WTC11 (cell line): ENCODE data around the gene CAMTA1. TPM values are rescaled to one million over a fixed set of nuclear protein-coding genes. Genes with fewer than 3 reads are reported as not detected.

Experiments
- ATAC-seq: fragments of 200-7000 bp; cut with Tn5 transposase; 2 replicates; pipeline ENCODE4 v1.10.0; 2021; ENCODE audit warnings: mild to moderate bottlenecking, moderate library complexity
- CTCF ChIA-PET: fragments of 300-600 bp; sonication (Branson Sonifier 250); formaldehyde crosslinking; loops from one replicate; lab custom pipeline; 2021; ENCODE audit warnings: antibody characterized with exemption; lab: Charles Lee
- POLR2A ChIA-PET: fragments of 350-600 bp; sonication (Branson Sonifier 250); formaldehyde crosslinking; loops from one replicate; lab custom pipeline; 2021; ENCODE audit warnings: antibody characterized with exemption; lab: Charles Lee
- DNase-seq: peaks from one replicate; pipeline ENCODE4 v3.0.0; 2021; ENCODE audit warnings: low spot score
- H3K27ac Mint-ChIP-seq: 2 replicates; pipeline ENCODE4 v1.8.0; 2021; ENCODE audit warnings: mixed read lengths
- H3K27me3 Mint-ChIP-seq: 2 replicates; pipeline ENCODE4 v1.8.0; 2021; ENCODE audit warnings: low read depth, mild to moderate bottlenecking, moderate library complexity, mixed read lengths
- H3K36me3 Mint-ChIP-seq: 2 replicates; pipeline ENCODE4 v1.8.0; 2021; ENCODE audit warnings: mixed read lengths
- H3K4me1 Mint-ChIP-seq: 2 replicates; pipeline ENCODE4 v1.8.0; 2022; ENCODE audit warnings: mixed read lengths
- H3K4me3 Mint-ChIP-seq: 2 replicates; pipeline ENCODE4 v1.8.0; 2021; ENCODE audit warnings: mild to moderate bottlenecking, moderate library complexity, mixed read lengths
- H3K9me3 Mint-ChIP-seq: 2 replicates; pipeline ENCODE4 v1.8.0; 2021; ENCODE audit warnings: mixed read lengths
- ATF1 ChIP-seq: sonication (generic); formaldehyde crosslinking; IDR thresholded peaks from 2 replicates; pipeline ENCODE4 v1.8.1; 2023; ENCODE audit warnings: mild to moderate bottlenecking, moderate library complexity, missing genetic modification reagents
- ATF3 ChIP-seq: sonication (generic); formaldehyde crosslinking; conservative IDR thresholded peaks from 2 replicates; pipeline ENCODE4 v1.8.1; 2022; ENCODE audit warnings: mild to moderate bottlenecking, missing genetic modification reagents
- CDX4 ChIP-seq: fragments of 250-450 bp; sonication (Bioruptor Pico); IDR thresholded peaks from 2 replicates; pipeline ENCODE4 v1.9.0; 2021; ENCODE audit warnings: moderate library complexity, mild to moderate bottlenecking, inconsistent platforms, borderline replicate concordance
- CREM ChIP-seq: sonication (generic); formaldehyde crosslinking; IDR thresholded peaks from 2 replicates; pipeline ENCODE4 v1.8.1; 2022; ENCODE audit warnings: mild to moderate bottlenecking, missing genetic modification reagents, moderate library complexity
- E2F1 ChIP-seq: sonication (generic); formaldehyde crosslinking; IDR thresholded peaks from 2 replicates; pipeline ENCODE4 v1.8.0; 2022; ENCODE audit warnings: mild to moderate bottlenecking, missing genetic modification reagents
- HMGA2 ChIP-seq: fragments of 250-450 bp; sonication (Bioruptor Pico); IDR thresholded peaks from 2 replicates; pipeline ENCODE4 v1.4.0; 2021; ENCODE audit warnings: mild to moderate bottlenecking, moderate library complexity
- JUN ChIP-seq: sonication (generic); formaldehyde crosslinking; IDR thresholded peaks from 2 replicates; pipeline ENCODE4 v1.8.0; 2023; ENCODE audit warnings: mild to moderate bottlenecking, missing genetic modification reagents
- KAT7 ChIP-seq: sonication (generic); formaldehyde crosslinking; IDR thresholded peaks from 2 replicates; pipeline ENCODE4 v1.8.1; 2023; ENCODE audit warnings: missing genetic modification reagents, mild to moderate bottlenecking, borderline replicate concordance
- MLX ChIP-seq: sonication (generic); formaldehyde crosslinking; IDR thresholded peaks from 2 replicates; pipeline ENCODE4 v1.8.1; 2023; ENCODE audit warnings: mild to moderate bottlenecking, missing genetic modification reagents, moderate library complexity
- NFYB ChIP-seq: sonication (generic); formaldehyde crosslinking; conservative IDR thresholded peaks from 2 replicates; pipeline ENCODE4 v1.8.0; 2022; ENCODE audit warnings: low read depth, missing genetic modification reagents
- NR3C1 ChIP-seq: sonication (generic); formaldehyde crosslinking; conservative IDR thresholded peaks from 2 replicates; pipeline ENCODE4 v1.8.1; 2023; ENCODE audit warnings: low read depth, mild to moderate bottlenecking, missing genetic modification reagents
- PRRX2 ChIP-seq: fragments of 250-450 bp; sonication (Bioruptor Pico); IDR thresholded peaks from 2 replicates; pipeline ENCODE4 v1.8.0; 2021; ENCODE audit warnings: mild to moderate bottlenecking
- TEAD1 ChIP-seq: sonication (generic); formaldehyde crosslinking; IDR thresholded peaks from 2 replicates; pipeline ENCODE4 v1.8.0; 2022; ENCODE audit warnings: mild to moderate bottlenecking, missing genetic modification reagents
- TEAD4 ChIP-seq: sonication (generic); formaldehyde crosslinking; IDR thresholded peaks from 2 replicates; pipeline ENCODE4 v1.8.0; 2022; ENCODE audit warnings: mild to moderate bottlenecking, missing genetic modification reagents
- ZMAT4 ChIP-seq: fragments of 250-450 bp; sonication (Bioruptor Pico); IDR thresholded peaks from 2 replicates; pipeline ENCODE4 v1.9.0; 2021; ENCODE audit warnings: mild to moderate bottlenecking
- ZNF232 ChIP-seq: sonication (generic); formaldehyde crosslinking; IDR thresholded peaks from 2 replicates; pipeline ENCODE4 v1.8.0; 2022; ENCODE audit warnings: mild to moderate bottlenecking, missing genetic modification reagents
- ZNF263 ChIP-seq: sonication (generic); formaldehyde crosslinking; IDR thresholded peaks from 2 replicates; pipeline ENCODE4 v1.8.1; 2022; ENCODE audit warnings: low read depth, mild to moderate bottlenecking, moderate library complexity, missing genetic modification reagents
- ZNF423 ChIP-seq: fragments of 250-450 bp; sonication (Bioruptor Pico); IDR thresholded peaks from 2 replicates; pipeline ENCODE4 v2.1.2; 2022; ENCODE audit warnings: mild to moderate bottlenecking, moderate library complexity
- ZSCAN18 ChIP-seq: fragments of 250-450 bp; sonication (Bioruptor Pico); IDR thresholded peaks from 2 replicates; pipeline ENCODE4 v2.1.2; 2022; ENCODE audit warnings: mild to moderate bottlenecking, moderate library complexity
- total RNA-seq: library from RNA; stranded (reverse); gene quantifications from 3 replicates; pipeline ENCODE4 v1.2.3, GENCODE V29; 2021
- TF ChIP-seq, protein P1 (sequence below): fragments of 250-450 bp; sonication (Bioruptor Pico); IDR thresholded peaks from 2 replicates; pipeline ENCODE4 v1.9.0; 2021; ENCODE audit warnings: mild to moderate bottlenecking, borderline replicate concordance
- TF ChIP-seq, protein P2 (sequence below): sonication (generic); formaldehyde crosslinking; IDR thresholded peaks from 2 replicates; pipeline ENCODE4 v1.8.1; 2022; ENCODE audit warnings: mild to moderate bottlenecking, missing genetic modification reagents, moderate library complexity, borderline replicate concordance

The CAMTA1 gene
- total RNA-seq, 1 experiment from 2014 or later, result 86.4 TPM

DNA sequence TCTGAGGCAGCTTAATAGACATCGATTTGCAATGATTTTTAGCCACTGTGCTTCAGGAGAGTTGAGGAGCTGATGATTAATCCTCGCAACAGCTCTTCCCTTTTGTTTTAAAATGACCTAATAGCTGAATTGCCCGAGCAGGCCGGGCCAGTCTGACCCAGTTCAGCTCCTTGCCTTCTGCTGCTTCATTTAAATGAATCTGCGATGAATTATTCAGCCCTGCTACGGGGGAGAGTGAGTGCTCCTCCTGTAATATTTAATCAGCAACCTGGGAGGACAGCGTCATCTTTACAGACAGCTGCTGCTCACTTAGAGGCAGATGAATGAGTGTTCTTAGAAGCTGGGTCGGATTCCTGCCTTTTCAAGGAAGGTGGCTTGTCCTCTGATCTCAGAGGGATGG, 325.1 kb downstream of the CAMTA1 start (continued):
- TF ChIP-seq, protein P1, sequence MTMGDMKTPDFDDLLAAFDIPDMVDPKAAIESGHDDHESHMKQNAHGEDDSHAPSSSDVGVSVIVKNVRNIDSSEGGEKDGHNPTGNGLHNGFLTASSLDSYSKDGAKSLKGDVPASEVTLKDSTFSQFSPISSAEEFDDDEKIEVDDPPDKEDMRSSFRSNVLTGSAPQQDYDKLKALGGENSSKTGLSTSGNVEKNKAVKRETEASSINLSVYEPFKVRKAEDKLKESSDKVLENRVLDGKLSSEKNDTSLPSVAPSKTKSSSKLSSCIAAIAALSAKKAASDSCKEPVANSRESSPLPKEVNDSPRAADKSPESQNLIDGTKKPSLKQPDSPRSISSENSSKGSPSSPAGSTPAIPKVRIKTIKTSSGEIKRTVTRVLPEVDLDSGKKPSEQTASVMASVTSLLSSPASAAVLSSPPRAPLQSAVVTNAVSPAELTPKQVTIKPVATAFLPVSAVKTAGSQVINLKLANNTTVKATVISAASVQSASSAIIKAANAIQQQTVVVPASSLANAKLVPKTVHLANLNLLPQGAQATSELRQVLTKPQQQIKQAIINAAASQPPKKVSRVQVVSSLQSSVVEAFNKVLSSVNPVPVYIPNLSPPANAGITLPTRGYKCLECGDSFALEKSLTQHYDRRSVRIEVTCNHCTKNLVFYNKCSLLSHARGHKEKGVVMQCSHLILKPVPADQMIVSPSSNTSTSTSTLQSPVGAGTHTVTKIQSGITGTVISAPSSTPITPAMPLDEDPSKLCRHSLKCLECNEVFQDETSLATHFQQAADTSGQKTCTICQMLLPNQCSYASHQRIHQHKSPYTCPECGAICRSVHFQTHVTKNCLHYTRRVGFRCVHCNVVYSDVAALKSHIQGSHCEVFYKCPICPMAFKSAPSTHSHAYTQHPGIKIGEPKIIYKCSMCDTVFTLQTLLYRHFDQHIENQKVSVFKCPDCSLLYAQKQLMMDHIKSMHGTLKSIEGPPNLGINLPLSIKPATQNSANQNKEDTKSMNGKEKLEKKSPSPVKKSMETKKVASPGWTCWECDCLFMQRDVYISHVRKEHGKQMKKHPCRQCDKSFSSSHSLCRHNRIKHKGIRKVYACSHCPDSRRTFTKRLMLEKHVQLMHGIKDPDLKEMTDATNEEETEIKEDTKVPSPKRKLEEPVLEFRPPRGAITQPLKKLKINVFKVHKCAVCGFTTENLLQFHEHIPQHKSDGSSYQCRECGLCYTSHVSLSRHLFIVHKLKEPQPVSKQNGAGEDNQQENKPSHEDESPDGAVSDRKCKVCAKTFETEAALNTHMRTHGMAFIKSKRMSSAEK (CRISPR knock-in tag), result no peak
- TF ChIP-seq KAT7 (CRISPR knock-in tag), result no peak
- no peak for TF ChIP-seq ZNF263 (CRISPR knock-in tag)
- no peak for TF ChIP-seq TEAD1
- TF ChIP-seq, all 79 proteins: peak for 0

GRCh38 chr1:7111853-7112252, 326.6 kb downstream of the CAMTA1 start:
- ATAC-seq (peak; percentile 34; the same call in 1 of the 2 replicates), DNase-seq (no peak)
- H3K36me3 Mint-ChIP-seq, result peaks cover 13% of the 10 kb centered on the region
- peaks cover 23% of the 10 kb centered on the region for H3K9me3 Mint-ChIP-seq
- ChIA-PET POLR2A (no interaction called here), CTCF (interaction anchor here (0.7 to 2.5 kb wide), 6 partner anchors 9 to 96 kb away, joined by 3 to 11 read pairs (median 8); no protein-coding TSS in a partner anchor)
- no peaks in the 10 kb centered on the region for H3K4me1 Mint-ChIP-seq
- no peak overlapping the region for H3K27ac Mint-ChIP-seq
- no peak overlapping the region for H3K4me3 Mint-ChIP-seq
- H3K27me3 Mint-ChIP-seq, result no peaks in the 10 kb centered on the region
- no peak for TF ChIP-seq CDX4 (CRISPR knock-in tag)
- TF ChIP-seq ZNF423, result no peak
- TF ChIP-seq PRRX2 (CRISPR knock-in tag), result no peak
- no peak for TF ChIP-seq ZNF232 (CRISPR knock-in tag)
- TF ChIP-seq ATF1 (CRISPR knock-in tag), result no peak
- TF ChIP-seq ATF3 (CRISPR knock-in tag), result no peak
- TF ChIP-seq E2F1 (CRISPR knock-in tag), result no peak
- TF ChIP-seq, protein P2, sequence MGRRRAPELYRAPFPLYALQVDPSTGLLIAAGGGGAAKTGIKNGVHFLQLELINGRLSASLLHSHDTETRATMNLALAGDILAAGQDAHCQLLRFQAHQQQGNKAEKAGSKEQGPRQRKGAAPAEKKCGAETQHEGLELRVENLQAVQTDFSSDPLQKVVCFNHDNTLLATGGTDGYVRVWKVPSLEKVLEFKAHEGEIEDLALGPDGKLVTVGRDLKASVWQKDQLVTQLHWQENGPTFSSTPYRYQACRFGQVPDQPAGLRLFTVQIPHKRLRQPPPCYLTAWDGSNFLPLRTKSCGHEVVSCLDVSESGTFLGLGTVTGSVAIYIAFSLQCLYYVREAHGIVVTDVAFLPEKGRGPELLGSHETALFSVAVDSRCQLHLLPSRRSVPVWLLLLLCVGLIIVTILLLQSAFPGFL (CRISPR knock-in tag), result no peak
- no peak for TF ChIP-seq ZMAT4 (CRISPR knock-in tag)
- no peak for TF ChIP-seq CREM (CRISPR knock-in tag)
- no peak for TF ChIP-seq NR3C1 (CRISPR knock-in tag)

DNA sequence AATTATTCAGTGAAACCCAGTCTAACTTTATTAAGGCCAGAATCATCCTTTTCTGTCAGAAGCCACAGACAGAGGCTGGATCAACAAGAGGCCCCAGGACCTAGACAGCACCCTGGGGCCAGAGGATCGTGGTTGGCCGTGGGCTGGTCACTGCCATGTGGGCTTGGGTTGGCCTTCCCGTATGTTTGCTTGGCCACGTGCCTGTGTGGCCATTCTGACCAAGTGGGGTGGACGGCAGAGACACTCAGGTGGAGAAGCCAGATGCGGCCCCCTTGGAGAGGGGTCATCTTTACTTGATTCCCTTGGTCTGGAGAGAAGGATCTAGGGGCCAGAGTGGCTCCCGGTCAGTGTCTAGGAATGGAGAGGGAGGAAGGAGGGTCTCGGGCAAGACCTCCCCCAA, 327.9 kb downstream of the CAMTA1 start:
- no peak for ATAC-seq
- ChIA-PET POLR2A (no interaction called here), CTCF (no interaction called here)
- Mint-ChIP-seq H3K4me3 (no peak overlapping the region), H3K9me3 (peaks cover 22% of the 10 kb centered on the region), H3K36me3 (peaks cover 13% of the 10 kb centered on the region), H3K27me3 (no peaks in the 10 kb centered on the region), H3K27ac (no peak overlapping the region), H3K4me1 (peaks cover 10% of the 10 kb centered on the region)
- DNase-seq, result no peak
- TF ChIP-seq NFYB (CRISPR knock-in tag), result no peak
- TF ChIP-seq ZNF423, result no peak
- TF ChIP-seq ZSCAN18 (CRISPR knock-in tag), result no peak
- TF ChIP-seq HMGA2 (CRISPR knock-in tag), result no peak
- no peak for TF ChIP-seq JUN (CRISPR knock-in tag)
- no peak for TF ChIP-seq MLX (CRISPR knock-in tag)
- no peak for TF ChIP-seq TEAD4 (CRISPR knock-in tag)
